ENCODE results near the gene KRT17. TPM values are rescaled to one million over a fixed set of nuclear protein-coding genes. Genes with fewer than 3 reads are reported as not detected.
"Not testable (repeated sequence)": the region's sequence is repeated elsewhere in the genome, so short reads cannot be mapped to it uniquely, and the experiment has no call there.

Gene KRT17
- total RNA-seq, 1 experiment from 2014 or later = 1.5 TPM

DNA sequence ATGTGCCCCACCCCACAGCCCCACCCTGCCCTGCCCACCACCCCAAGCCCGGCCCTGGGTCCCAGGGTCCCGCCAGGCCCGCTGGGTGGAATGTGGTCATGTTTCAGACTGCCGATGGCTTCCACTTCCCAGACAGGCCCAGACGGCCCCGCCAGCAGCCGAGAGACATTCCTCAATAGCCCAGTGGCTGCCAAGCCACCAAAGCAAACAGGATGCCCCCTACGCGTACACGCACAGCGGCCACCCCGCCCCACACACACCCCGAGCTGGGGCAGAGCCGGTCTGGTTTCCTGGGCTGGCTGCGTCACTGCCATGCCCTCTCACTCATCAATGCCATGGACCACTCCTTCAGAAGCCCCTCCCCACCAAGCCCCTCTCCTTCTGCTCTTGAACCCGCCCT lies 1.2 kb upstream of the KRT17 start:
- Histone ChIP-seq H4K91ac (ENCODE audit: insufficient read length, low read depth, low read length) (no peak overlapping the region), H3K4me1 (ENCODE audit: insufficient read depth, low read length) (no peaks in the 10 kb centered on the region; the same call in 1 of the 2 replicates), H3K9me3 (ENCODE audit: control insufficient read depth, low read depth, low read length) (no peaks in the 10 kb centered on the region), H3K4ac (ENCODE audit: low read depth, low read length) (no peak overlapping the region), H3K27ac (ENCODE audit: insufficient read length, low read depth, low read length) (no peak overlapping the region), H3K79me2 (ENCODE audit: insufficient read depth, low read length) (no peaks in the 10 kb centered on the region), H2AK5ac (ENCODE audit: insufficient read length, low read length) (no peak overlapping the region), H2BK5ac (ENCODE audit: insufficient read length, low read length) (no peak overlapping the region), H2BK20ac (ENCODE audit: low read depth, low read length, poor library complexity, severe bottlenecking) (no peak overlapping the region), H3K23me2 (ENCODE audit: insufficient read length, low read depth, low read length, poor library complexity, severe bottlenecking) (no peaks in the 10 kb centered on the region), H2AFZ (ENCODE audit: low read length) (no peak overlapping the region), H3K14ac (ENCODE audit: insufficient read depth, low read length) (no peak overlapping the region), H3K27me3 (ENCODE audit: insufficient read depth, low read length) (no peaks in the 10 kb centered on the region), H3K56ac (ENCODE audit: insufficient read length, low read depth, low read length) (no peak overlapping the region), H2BK15ac (ENCODE audit: low read depth, low read length) (no peak overlapping the region), H3T11ph (ENCODE audit: low read length) (no peak overlapping the region), H3K23ac (ENCODE audit: insufficient read length, low read depth, low read length) (no peak overlapping the region), H3K4me2 (ENCODE audit: insufficient read depth, insufficient read length, low read length) (no peak overlapping the region), H3K9ac (ENCODE audit: extremely low read depth, insufficient read length, low read length) (no peak overlapping the region), H4K20me1 (ENCODE audit: control insufficient read depth, insufficient read depth, insufficient read length) (no peaks in the 10 kb centered on the region), H4K5ac (ENCODE audit: insufficient read length, low read depth, low read length) (no peak overlapping the region), H2BK120ac (ENCODE audit: low read depth, low read length, poor library complexity, severe bottlenecking) (no peak overlapping the region), H2BK12ac (ENCODE audit: insufficient read length, low read depth, low read length) (no peak overlapping the region), H3K79me1 (ENCODE audit: insufficient read depth, low read depth, low read length, poor library complexity, severe bottlenecking) (no peaks in the 10 kb centered on the region), H3K18ac (ENCODE audit: insufficient read length, low read depth, low read length) (no peak overlapping the region), H4K8ac (replicated peaks; ENCODE audit: insufficient read length, low read depth, low read length) (no peak overlapping the region)
- H3K27ac Mint-ChIP-seq = no peak overlapping the region; a peak in 1 of 7 replicates
- DNase-seq = no peak
- H3K36me3 Mint-ChIP-seq (ENCODE audit: insufficient read depth in 1 of 3, low read depth in 3 of 3) = no peaks in the 10 kb centered on the region; a peak in 2 of 7 replicates
- no CpG with 5 or more reads among the region's 16 CpGs for WGBS (ENCODE audit: extremely low coverage, insufficient read length, low lambda C conversion rate)
- H3K4me1 Mint-ChIP-seq = peaks cover 30 to 40% of the 10 kb centered on the region in 2 experiments
- H3K9me3 Mint-ChIP-seq = no peaks in the 10 kb centered on the region
- H3K27me3 Mint-ChIP-seq (ENCODE audit: low read depth) = no peaks in the 10 kb centered on the region; the same call in 1 of the 2 replicates
- H3K4me3 Mint-ChIP-seq = no peak overlapping the region
- TF ChIP-seq CTCF (conservative IDR thresholded peaks at IDR 0.05) = no peak

DNA sequence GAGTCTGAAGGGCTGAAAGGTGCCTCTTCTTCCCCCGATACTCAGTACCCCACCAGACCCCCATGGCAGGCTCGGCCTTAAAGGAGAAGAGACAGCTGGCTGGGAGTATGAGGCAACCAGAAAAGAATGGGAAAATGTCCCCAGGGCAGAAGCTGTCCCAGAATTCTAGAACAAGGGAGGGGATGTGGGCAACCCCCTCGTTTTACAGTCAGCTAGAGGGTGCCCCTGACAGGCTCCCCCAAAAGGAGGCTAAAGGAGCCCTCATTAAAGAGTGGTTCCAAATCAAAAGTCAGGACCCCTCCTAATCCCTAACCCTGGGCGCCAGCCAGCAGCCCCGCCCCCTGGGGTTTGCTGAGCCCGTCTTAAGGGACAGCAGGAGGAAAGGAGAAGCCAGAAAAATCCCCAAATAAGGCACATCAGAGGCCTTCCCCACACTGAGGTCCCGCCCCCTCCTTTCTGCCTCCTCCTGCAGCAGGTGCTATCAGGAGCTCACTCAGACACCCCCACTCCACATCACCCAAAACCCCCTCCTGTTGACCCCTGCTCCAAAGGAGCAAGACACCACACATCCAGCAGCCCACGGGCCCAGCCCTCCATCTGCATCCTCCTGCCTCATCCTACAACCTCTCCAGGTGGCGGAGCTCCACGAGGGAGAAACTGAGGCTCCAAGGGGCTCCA lies 1.1 kb downstream of the KRT17 start:
- not testable (repeated sequence) for H3K9ac ChIP-seq (ENCODE audit: extremely low read depth, insufficient read length, low read length); H3K9me3 ChIP-seq (ENCODE audit: control insufficient read depth, low read depth, low read length); H3T11ph ChIP-seq (ENCODE audit: low read length); H3K14ac ChIP-seq (ENCODE audit: insufficient read depth, low read length); H4K8ac ChIP-seq (replicated peaks; ENCODE audit: insufficient read length, low read depth, low read length); H3K4me3 Mint-ChIP-seq; H3K23ac ChIP-seq (ENCODE audit: insufficient read length, low read depth, low read length); H3K27ac Mint-ChIP-seq; H3K27ac ChIP-seq (ENCODE audit: insufficient read length, low read depth, low read length); H2BK20ac ChIP-seq (ENCODE audit: low read depth, low read length, poor library complexity, severe bottlenecking); H4K20me1 ChIP-seq (ENCODE audit: control insufficient read depth, insufficient read depth, insufficient read length); H3K79me2 ChIP-seq (ENCODE audit: insufficient read depth, low read length); H4K5ac ChIP-seq (ENCODE audit: insufficient read length, low read depth, low read length); H3K4me2 ChIP-seq (ENCODE audit: insufficient read depth, insufficient read length, low read length); H3K4me1 ChIP-seq (ENCODE audit: insufficient read depth, low read length); H3K27me3 ChIP-seq (ENCODE audit: insufficient read depth, low read length); H2BK15ac ChIP-seq (ENCODE audit: low read depth, low read length); H2BK120ac ChIP-seq (ENCODE audit: low read depth, low read length, poor library complexity, severe bottlenecking); H3K9me3 Mint-ChIP-seq; H3K4ac ChIP-seq (ENCODE audit: low read depth, low read length); H3K56ac ChIP-seq (ENCODE audit: insufficient read length, low read depth, low read length); H2BK5ac ChIP-seq (ENCODE audit: insufficient read length, low read length); H3K18ac ChIP-seq (ENCODE audit: insufficient read length, low read depth, low read length); H2AFZ ChIP-seq (ENCODE audit: low read length); H2AK5ac ChIP-seq (ENCODE audit: insufficient read length, low read length); H3K79me1 ChIP-seq (ENCODE audit: insufficient read depth, low read depth, low read length, poor library complexity, severe bottlenecking); H3K23me2 ChIP-seq (ENCODE audit: insufficient read length, low read depth, low read length, poor library complexity, severe bottlenecking); DNase-seq; H2BK12ac ChIP-seq (ENCODE audit: insufficient read length, low read depth, low read length); H3K36me3 Mint-ChIP-seq (ENCODE audit: insufficient read depth in 1 of 3, low read depth in 3 of 3); H4K91ac ChIP-seq (ENCODE audit: insufficient read length, low read depth, low read length); H3K27me3 Mint-ChIP-seq (ENCODE audit: low read depth)
- WGBS (ENCODE audit: extremely low coverage, insufficient read length, low lambda C conversion rate) = no CpG with 5 or more reads among the region's 10 CpGs
- H3K4me1 Mint-ChIP-seq = peaks cover 19 to 34% of the 10 kb centered on the region in 2 experiments
